SIG-M5 (cell line): ENCODE measurements around the gene EIF2AK2.

ENCODE experiments used
- DNase-seq: peaks from one replicate; lab custom pipeline; 2025; lab: John Stamatoyannopoulos, UW

EIF2AK2 gene

GRCh38 chr2:37171624-37171950 lies 14.8 kb upstream of the EIF2AK2 start:
- DNase-seq, result no peak

GRCh38 chr2:37168217-37168981 lies 11.6 kb upstream of the EIF2AK2 start:
- DNase-seq, result no peak

- DNase-seq, result no peak
These were observed 10.9 kb upstream of the EIF2AK2 start for GRCh38 chr2:37167636-37168180.

- no peak for DNase-seq
These were observed 8.0 kb upstream of the EIF2AK2 start for GRCh38 chr2:37164757-37165156.

GRCh38 chr2:37156071-37156856 lies 516 bp downstream of the EIF2AK2 start:
- DNase-seq, result no peak

- DNase-seq, result no peak
These were observed 2.0 kb downstream of the EIF2AK2 start for GRCh38 chr2:37154785-37155184.

GRCh38 chr2:37153224-37153623 lies 3.6 kb downstream of the EIF2AK2 start:
- no peak for DNase-seq

- DNase-seq, result no peak
These were observed 7.0 kb downstream of the EIF2AK2 start for GRCh38 chr2:37149626-37150322.

- DNase-seq, result no peak
These were observed 8.5 kb downstream of the EIF2AK2 start for GRCh38 chr2:37148325-37148724.

GRCh38 chr2:37146062-37146461 lies 10.7 kb downstream of the EIF2AK2 start:
- DNase-seq, result no peak

- DNase-seq, result no peak
These were observed 12.8 kb downstream of the EIF2AK2 start for GRCh38 chr2:37143974-37144373.

- no peak for DNase-seq
These were observed 14.2 kb downstream of the EIF2AK2 start for GRCh38 chr2:37142546-37142945.

- DNase-seq, result no peak
These were observed 23.9 kb downstream of the EIF2AK2 start for GRCh38 chr2:37132914-37133313.

GRCh38 chr2:37125416-37125815 lies 31.4 kb downstream of the EIF2AK2 start:
- no peak for DNase-seq

- DNase-seq, result no peak
These were observed 37.6 kb downstream of the EIF2AK2 start for GRCh38 chr2:37119157-37119556.

- no peak for DNase-seq
These were observed 39.2 kb downstream of the EIF2AK2 start for GRCh38 chr2:37117566-37117965.

- no peak for DNase-seq
These were observed 44.8 kb downstream of the EIF2AK2 start for GRCh38 chr2:37111958-37112357.

GRCh38 chr2:37110306-37111212 lies 46.2 kb downstream of the EIF2AK2 start:
- DNase-seq, result no peak

- no peak for DNase-seq
These were observed 47.3 kb downstream of the EIF2AK2 start for GRCh38 chr2:37109523-37109922.

- DNase-seq, result no peak
These were observed 51.6 kb downstream of the EIF2AK2 start for GRCh38 chr2:37105150-37105549.

GRCh38 chr2:37104178-37104577 lies 52.6 kb downstream of the EIF2AK2 start:
- no peak for DNase-seq

- no peak for DNase-seq
These were observed 54.2 kb downstream of the EIF2AK2 start for GRCh38 chr2:37102588-37102987.
